A549 (cell line): ENCODE results near the gene SNTG2. TPM values are rescaled to one million over a fixed set of nuclear protein-coding genes. Genes with fewer than 3 reads are reported as not detected.

ENCODE experiments used
- ATAC-seq, 2 experiments: fragments of 200-7000 bp in 1 of 2; fragments of >200 bp in 1 of 2; cut with Nextera tagmentation in 1 of 2; cut with Tn5 transposase in 1 of 2; 3 replicates each; pipeline versions ENCODE4 v1.8.0 to v1.9.1; 2018 to 2020; ENCODE audit warnings: mild to moderate bottlenecking in 1 of 2, moderate library complexity in 1 of 2
- CTCF ChIA-PET: fragments of 300-600 bp; sonication (Branson Sonifier 250); formaldehyde crosslinking; extraction: SDS; loops from one replicate; lab custom pipeline; 2021; ENCODE audit warnings: antibody characterized with exemption, inconsistent platforms; lab: Yijun Ruan, JAX
- POLR2A ChIA-PET: fragments of 350-600 bp; formaldehyde crosslinking; extraction: SDS; loops from one replicate; lab custom pipeline; 2021; ENCODE audit warnings: antibody characterized with exemption, inconsistent platforms; lab: Yijun Ruan, JAX
- DNase-seq, 2 experiments: peaks; one replicate each; pipeline versions ENCODE4 v3.0.0 to v3.0.0-alpha.2; 2011 to 2016; ENCODE audit warnings: low read depth in 1 of 2, low spot score in 1 of 2
- FAIRE-seq: peaks from 2 replicates; lab custom pipeline; 2011; peaks lifted over from hg19 to GRCh38; lab: Jason Lieb, UNC
- H3K27ac ChIP-seq, 2 experiments: fragments of >200 bp; sonication (Bioruptor Twin); formaldehyde crosslinking; 3 replicates each; pipeline ENCODE4 v1.5.1; 2016 to 2017
- H3K4me1 ChIP-seq: fragments of >200 bp; sonication (Bioruptor Twin); formaldehyde crosslinking; 3 replicates; pipeline ENCODE4 v1.6.1; 2016
- H3K4me2 ChIP-seq: fragments of >200 bp; sonication (Bioruptor Twin); formaldehyde crosslinking; 3 replicates; pipeline ENCODE4 v1.6.1; 2016
- H3K4me3 ChIP-seq: fragments of >200 bp; sonication (Bioruptor Twin); formaldehyde crosslinking; 3 replicates; pipeline ENCODE4 v1.5.1; 2016
- H3K9me3 ChIP-seq: fragments of >200 bp; sonication (Bioruptor Twin); formaldehyde crosslinking; 3 replicates; pipeline ENCODE4 v1.6.1; 2016
- BHLHE40 ChIP-seq: IDR thresholded peaks from 2 replicates; pipeline ENCODE4 v1.6.1; 2012; ENCODE audit warnings: low read depth, low read length, inconsistent platforms
- CBX2 ChIP-seq: fragments of 200-600 bp; sonication (generic); IDR thresholded peaks from 2 replicates; pipeline ENCODE4 v1.6.1; 2016; ENCODE audit warnings: low read depth, mild to moderate bottlenecking, borderline replicate concordance
- EHF ChIP-seq: fragments of 250-450 bp; sonication (Bioruptor Pico); IDR thresholded peaks from 2 replicates; pipeline ENCODE4 v1.5.0; 2020; ENCODE audit warnings: mild to moderate bottlenecking
- EHMT2 ChIP-seq: fragments of 200-600 bp; sonication (generic); IDR thresholded peaks from 2 replicates; pipeline ENCODE4 v1.6.1; 2016; ENCODE audit warnings: antibody characterized with exemption, low read depth, mild to moderate bottlenecking, moderate library complexity
- EP300 ChIP-seq, 2 experiments: fragments of >200 bp; sonication (Bioruptor Twin); formaldehyde crosslinking; IDR thresholded peaks; 2 replicates in 1 of 2; 3 replicates in 1 of 2; pipeline ENCODE4 v1.6.1; 2016 to 2017
- ESRRA ChIP-seq: fragments of 150-350 bp; IDR thresholded peaks from 2 replicates; pipeline ENCODE4 v1.6.1; 2014; ENCODE audit warnings: mild to moderate bottlenecking, low read length, borderline replicate concordance
- FOSL2 ChIP-seq, 2 experiments: fragments of 450-650 bp in 1 of 2; fragments of >200 bp in 1 of 2; sonication (Bioruptor Twin) in 1 of 2; formaldehyde crosslinking; IDR thresholded peaks; 2 replicates each; pipeline versions ENCODE4 v1.5.0 to v1.6.1; 2016 to 2020; ENCODE audit warnings: mild to moderate bottlenecking in 1 of 2, moderate library complexity in 1 of 2
- HDAC2 ChIP-seq: fragments of 200-600 bp; sonication (generic); IDR thresholded peaks from 2 replicates; pipeline ENCODE4 v1.6.1; 2016
- HES2 ChIP-seq: fragments of >200 bp; sonication (Bioruptor Twin); formaldehyde crosslinking; IDR thresholded peaks from 2 replicates; pipeline ENCODE4 v1.6.1; 2016
- HOXB5 ChIP-seq: fragments of 250-450 bp; sonication (Bioruptor Pico); IDR thresholded peaks from 2 replicates; pipeline ENCODE4 v1.5.0; 2020; ENCODE audit warnings: mild to moderate bottlenecking, moderate library complexity
- JUN ChIP-seq, 2 experiments: fragments of >200 bp; sonication (Bioruptor Twin); formaldehyde crosslinking; IDR thresholded peaks; 2 replicates in 1 of 2; 3 replicates in 1 of 2; pipeline ENCODE4 v1.6.1; 2016 to 2017
- JUNB ChIP-seq: fragments of >200 bp; sonication (Bioruptor Twin); formaldehyde crosslinking; IDR thresholded peaks from 2 replicates; pipeline ENCODE4 v1.6.1; 2016
- KDM1A ChIP-seq: fragments of 200-600 bp; sonication (generic); IDR thresholded peaks from 2 replicates; pipeline ENCODE4 v1.6.1; 2016; ENCODE audit warnings: low read depth, mild to moderate bottlenecking
- KDM5A ChIP-seq: fragments of 200-600 bp; sonication (generic); IDR thresholded peaks from 2 replicates; pipeline ENCODE4 v1.6.1; 2016; ENCODE audit warnings: antibody characterized with exemption, mild to moderate bottlenecking
- NR3C1 ChIP-seq: fragments of >200 bp; sonication (Bioruptor Twin); formaldehyde crosslinking; IDR thresholded peaks from 3 replicates; pipeline ENCODE4 v1.6.1; 2017
- RFX5 ChIP-seq: fragments of 450-650 bp; IDR thresholded peaks from 2 replicates; pipeline ENCODE4 v1.7.1; 2014; ENCODE audit warnings: antibody characterized with exemption, mild to moderate bottlenecking, moderate library complexity
- RNF2 ChIP-seq: fragments of 200-600 bp; sonication (generic); IDR thresholded peaks from 2 replicates; pipeline ENCODE4 v1.6.1; 2016; ENCODE audit warnings: low read depth, mild to moderate bottlenecking, antibody characterized with exemption, moderate library complexity, borderline replicate concordance
- SMC3 ChIP-seq: fragments of >200 bp; sonication (Bioruptor Twin); formaldehyde crosslinking; IDR thresholded peaks from 3 replicates; pipeline ENCODE4 v1.6.1; 2018; ENCODE audit warnings: inconsistent platforms
- SREBF2 ChIP-seq: fragments of 450-650 bp; IDR thresholded peaks from 2 replicates; pipeline ENCODE4 v1.6.1; 2014; ENCODE audit warnings: mild to moderate bottlenecking, moderate library complexity
- TFCP2L1 ChIP-seq: fragments of 250-450 bp; sonication (Bioruptor Pico); IDR thresholded peaks from 2 replicates; pipeline ENCODE4 v1.5.0; 2021; ENCODE audit warnings: mild to moderate bottlenecking
- ZC3H11A ChIP-seq: fragments of 450-650 bp; IDR thresholded peaks from 2 replicates; pipeline ENCODE4 v1.6.1; 2014; ENCODE audit warnings: antibody characterized with exemption, mild to moderate bottlenecking
- ZFP36 ChIP-seq: fragments of 450-650 bp; IDR thresholded peaks from 2 replicates; pipeline ENCODE4 v1.6.1; 2014; ENCODE audit warnings: borderline replicate concordance; ENCODE audit not compliant: partially characterized antibody
- WGBS: methylation state at CpG from one replicate; pipeline ENCODE4 v1.1.6; 2017; ENCODE audit errors: missing lambda C conversion rate; 5-methylcytosine and 5-hydroxymethylcytosine counted together
- polyA plus RNA-seq, 4 experiments: library from polyadenylated mRNA; depleted of rRNA in 3 of 4; stranded (reverse); fragments of >200 nt; fragmentation: RNase III in 1 of 4; extraction: RNeasy Plus Mini Kit Qiagen cat#74134 plus additional on column Dnase treatment in 1 of 4; gene quantifications; 2 replicates in 3 of 4; 3 replicates in 1 of 4; pipeline ENCODE4 v1.2.3, GENCODE V29; 2011 to 2017
- TF ChIP-seq, protein P1 (sequence below): IDR thresholded peaks from 2 replicates; pipeline ENCODE4 v1.6.1; 2012
- TF ChIP-seq, protein P2 (sequence below): fragments of 200-600 bp; sonication (generic); IDR thresholded peaks from 2 replicates; pipeline ENCODE4 v1.6.1; 2016; ENCODE audit warnings: antibody characterized with exemption, mild to moderate bottlenecking, moderate library complexity
- TF ChIP-seq, protein P3 (sequence below): fragments of 250-450 bp; sonication (Bioruptor Pico); IDR thresholded peaks from 2 replicates; pipeline ENCODE4 v1.5.0; 2021; ENCODE audit warnings: mild to moderate bottlenecking, moderate library complexity, borderline replicate concordance
- TF ChIP-seq, protein P4 (sequence below): IDR thresholded peaks from 2 replicates; pipeline ENCODE4 v1.6.1; 2012
- TF ChIP-seq, protein P5 (sequence below): fragments of 450-650 bp; IDR thresholded peaks from 2 replicates; pipeline ENCODE4 v1.6.1; 2014; ENCODE audit warnings: antibody characterized with exemption

SNTG2 gene
- polyA plus RNA-seq, 2 of the 4 experiments (the other 2 are of a cell fraction), result not detected

GRCh38 chr2:1377473-1377872 is 426.8 kb downstream of the SNTG2 start:
- Histone ChIP-seq H3K27ac (no peak overlapping the region), H3K4me3 (no peak overlapping the region), H3K4me1 (no peaks in the 10 kb centered on the region), H3K9me3 (no peaks in the 10 kb centered on the region), H3K4me2 (no peak overlapping the region)
- TF ChIP-seq, protein P1, sequence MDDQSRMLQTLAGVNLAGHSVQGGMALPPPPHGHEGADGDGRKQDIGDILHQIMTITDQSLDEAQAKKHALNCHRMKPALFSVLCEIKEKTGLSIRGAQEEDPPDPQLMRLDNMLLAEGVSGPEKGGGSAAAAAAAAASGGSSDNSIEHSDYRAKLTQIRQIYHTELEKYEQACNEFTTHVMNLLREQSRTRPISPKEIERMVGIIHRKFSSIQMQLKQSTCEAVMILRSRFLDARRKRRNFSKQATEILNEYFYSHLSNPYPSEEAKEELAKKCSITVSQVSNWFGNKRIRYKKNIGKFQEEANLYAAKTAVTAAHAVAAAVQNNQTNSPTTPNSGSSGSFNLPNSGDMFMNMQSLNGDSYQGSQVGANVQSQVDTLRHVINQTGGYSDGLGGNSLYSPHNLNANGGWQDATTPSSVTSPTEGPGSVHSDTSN, result no peak
- TF ChIP-seq EHMT2 (no peak), JUN (IDR thresholded peaks at IDR 0.05) (no peak), HES2 (no peak), KDM1A (no peak), JUNB (no peak), EP300 (IDR thresholded peaks at IDR 0.05) (no peak), KDM5A (no peak), CBX2 (no peak), RNF2 (no peak), HDAC2 (no peak)
- TF ChIP-seq, protein P2, sequence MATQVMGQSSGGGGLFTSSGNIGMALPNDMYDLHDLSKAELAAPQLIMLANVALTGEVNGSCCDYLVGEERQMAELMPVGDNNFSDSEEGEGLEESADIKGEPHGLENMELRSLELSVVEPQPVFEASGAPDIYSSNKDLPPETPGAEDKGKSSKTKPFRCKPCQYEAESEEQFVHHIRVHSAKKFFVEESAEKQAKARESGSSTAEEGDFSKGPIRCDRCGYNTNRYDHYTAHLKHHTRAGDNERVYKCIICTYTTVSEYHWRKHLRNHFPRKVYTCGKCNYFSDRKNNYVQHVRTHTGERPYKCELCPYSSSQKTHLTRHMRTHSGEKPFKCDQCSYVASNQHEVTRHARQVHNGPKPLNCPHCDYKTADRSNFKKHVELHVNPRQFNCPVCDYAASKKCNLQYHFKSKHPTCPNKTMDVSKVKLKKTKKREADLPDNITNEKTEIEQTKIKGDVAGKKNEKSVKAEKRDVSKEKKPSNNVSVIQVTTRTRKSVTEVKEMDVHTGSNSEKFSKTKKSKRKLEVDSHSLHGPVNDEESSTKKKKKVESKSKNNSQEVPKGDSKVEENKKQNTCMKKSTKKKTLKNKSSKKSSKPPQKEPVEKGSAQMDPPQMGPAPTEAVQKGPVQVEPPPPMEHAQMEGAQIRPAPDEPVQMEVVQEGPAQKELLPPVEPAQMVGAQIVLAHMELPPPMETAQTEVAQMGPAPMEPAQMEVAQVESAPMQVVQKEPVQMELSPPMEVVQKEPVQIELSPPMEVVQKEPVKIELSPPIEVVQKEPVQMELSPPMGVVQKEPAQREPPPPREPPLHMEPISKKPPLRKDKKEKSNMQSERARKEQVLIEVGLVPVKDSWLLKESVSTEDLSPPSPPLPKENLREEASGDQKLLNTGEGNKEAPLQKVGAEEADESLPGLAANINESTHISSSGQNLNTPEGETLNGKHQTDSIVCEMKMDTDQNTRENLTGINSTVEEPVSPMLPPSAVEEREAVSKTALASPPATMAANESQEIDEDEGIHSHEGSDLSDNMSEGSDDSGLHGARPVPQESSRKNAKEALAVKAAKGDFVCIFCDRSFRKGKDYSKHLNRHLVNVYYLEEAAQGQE, result no peak
- ChIA-PET CTCF (no interaction called here), POLR2A (no interaction called here)
- ATAC-seq (0 out of 6 replicates have a peak, but pooled peaks of 1 of the 2 experiments have one; percentile 25), DNase-seq (no peak), FAIRE-seq (no peak)
- 3% methylated on average over 4 of the region's 6 CpGs for WGBS

DNA sequence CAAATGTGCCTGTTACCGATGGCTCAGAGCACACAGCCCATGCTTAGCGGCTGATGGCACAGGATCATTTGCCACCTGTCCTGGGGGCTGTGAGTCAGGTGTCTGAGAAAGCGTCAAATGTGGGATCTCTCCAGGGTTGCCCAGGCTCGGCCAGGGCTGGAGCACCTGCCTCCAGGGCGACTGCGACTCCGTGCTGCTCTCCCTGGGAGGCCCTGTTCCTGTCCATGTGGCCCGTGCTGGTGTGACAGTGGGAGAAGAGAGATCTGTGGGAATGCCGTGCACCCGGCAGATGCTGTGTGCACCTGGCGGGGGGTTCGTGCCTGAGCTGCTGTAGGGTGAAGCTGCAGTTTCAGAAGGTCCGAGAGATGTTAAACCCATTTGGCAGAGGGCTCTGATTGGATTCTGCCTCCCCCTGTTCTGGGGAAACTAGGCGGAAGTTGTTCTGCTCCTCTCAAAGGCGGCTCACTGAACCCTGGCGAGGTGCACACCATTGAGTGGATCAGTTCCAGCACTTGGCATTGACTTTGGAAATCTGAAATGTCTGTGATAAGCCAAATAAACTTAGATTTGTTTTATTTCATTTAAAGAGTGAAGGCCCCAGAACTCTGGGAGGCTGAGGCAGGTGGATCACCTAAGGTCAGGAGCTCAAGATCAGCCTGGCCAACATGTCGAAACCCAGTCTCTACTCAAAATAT is 428.0 kb downstream of the SNTG2 start:
- Histone ChIP-seq H3K4me1 (no peaks in the 10 kb centered on the region), H3K4me2 (no peak overlapping the region), H3K27ac (no peak overlapping the region), H3K9me3 (no peaks in the 10 kb centered on the region), H3K4me3 (no peak overlapping the region)
- FAIRE-seq (no peak), ATAC-seq (no peak), DNase-seq (no peak)
- POLR2A ChIA-PET, result no interaction called here
- TF ChIP-seq HOXB5 (CRISPR knock-in tag) (no peak), RNF2 (no peak), SMC3 (no peak), ZFP36 (no peak), ZC3H11A (no peak), EHF (no peak), BHLHE40 (no peak), CBX2 (no peak), NR3C1 (no peak), EHMT2 (no peak), ESRRA (no peak), TFCP2L1 (CRISPR knock-in tag) (no peak), FOSL2 (IDR thresholded peaks at IDR 0.05) (no peak), FOSL2 (CRISPR knock-in tag; IDR thresholded peaks at IDR 0.05) (no peak), SREBF2 (no peak), KDM1A (no peak), HDAC2 (no peak), RFX5 (no peak)
- TF ChIP-seq, protein P3, sequence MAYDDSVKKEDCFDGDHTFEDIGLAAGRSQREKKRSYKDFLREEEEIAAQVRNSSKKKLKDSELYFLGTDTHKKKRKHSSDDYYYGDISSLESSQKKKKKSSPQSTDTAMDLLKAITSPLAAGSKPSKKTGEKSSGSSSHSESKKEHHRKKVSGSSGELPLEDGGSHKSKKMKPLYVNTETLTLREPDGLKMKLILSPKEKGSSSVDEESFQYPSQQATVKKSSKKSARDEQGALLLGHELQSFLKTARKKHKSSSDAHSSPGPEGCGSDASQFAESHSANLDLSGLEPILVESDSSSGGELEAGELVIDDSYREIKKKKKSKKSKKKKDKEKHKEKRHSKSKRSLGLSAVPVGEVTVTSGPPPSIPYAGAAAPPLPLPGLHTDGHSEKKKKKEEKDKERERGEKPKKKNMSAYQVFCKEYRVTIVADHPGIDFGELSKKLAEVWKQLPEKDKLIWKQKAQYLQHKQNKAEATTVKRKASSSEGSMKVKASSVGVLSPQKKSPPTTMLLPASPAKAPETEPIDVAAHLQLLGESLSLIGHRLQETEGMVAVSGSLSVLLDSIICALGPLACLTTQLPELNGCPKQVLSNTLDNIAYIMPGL (CRISPR knock-in tag), result no peak
- TF ChIP-seq, protein P4, sequence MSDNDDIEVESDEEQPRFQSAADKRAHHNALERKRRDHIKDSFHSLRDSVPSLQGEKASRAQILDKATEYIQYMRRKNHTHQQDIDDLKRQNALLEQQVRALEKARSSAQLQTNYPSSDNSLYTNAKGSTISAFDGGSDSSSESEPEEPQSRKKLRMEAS, result no peak
- TF ChIP-seq, protein P5, sequence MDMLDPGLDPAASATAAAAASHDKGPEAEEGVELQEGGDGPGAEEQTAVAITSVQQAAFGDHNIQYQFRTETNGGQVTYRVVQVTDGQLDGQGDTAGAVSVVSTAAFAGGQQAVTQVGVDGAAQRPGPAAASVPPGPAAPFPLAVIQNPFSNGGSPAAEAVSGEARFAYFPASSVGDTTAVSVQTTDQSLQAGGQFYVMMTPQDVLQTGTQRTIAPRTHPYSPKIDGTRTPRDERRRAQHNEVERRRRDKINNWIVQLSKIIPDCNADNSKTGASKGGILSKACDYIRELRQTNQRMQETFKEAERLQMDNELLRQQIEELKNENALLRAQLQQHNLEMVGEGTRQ, result no peak
- WGBS, result 20% methylated on average over 6 of the region's 17 CpGs
- CTCF ChIA-PET, result no interaction called here
